BJ (cell line): ENCODE measurements around the gene ZSCAN30. TPM values are rescaled to one million over a fixed set of nuclear protein-coding genes. Genes with fewer than 3 reads are reported as not detected.

ENCODE experiments used
- CTCF ChIA-PET: fragments of 350-600 bp; formaldehyde crosslinking; extraction: SDS; loops from one replicate; lab custom pipeline; 2021; ENCODE audit warnings: antibody characterized with exemption, inconsistent platforms; lab: Yijun Ruan, JAX
- POLR2A ChIA-PET: fragments of 300-600 bp; sonication (Branson Sonifier 250); formaldehyde crosslinking; extraction: SDS; loops from one replicate; lab custom pipeline; 2021; ENCODE audit warnings: antibody characterized with exemption; lab: Charles Lee
- DNase-seq: peaks from one replicate; pipeline ENCODE4 v3.0.0-alpha.2; 2011; ENCODE audit warnings: low read depth
- H3K27me3 ChIP-seq: 2 replicates; pipeline ENCODE4 v1.6.0; 2011; ENCODE audit warnings: low read length; ENCODE audit not compliant: control insufficient read depth, insufficient read depth
- H3K36me3 ChIP-seq: 2 replicates; pipeline ENCODE4 v1.5.1; 2011; ENCODE audit warnings: low read length; ENCODE audit not compliant: control insufficient read depth, insufficient read depth
- H3K4me3 ChIP-seq: 2 replicates; pipeline ENCODE4 v1.5.1; 2011; ENCODE audit warnings: low read depth, mild to moderate bottlenecking, control low read depth, low read length
- CTCF ChIP-seq: IDR thresholded peaks from 2 replicates; pipeline ENCODE4 v1.5.1; 2011; ENCODE audit warnings: low read depth, mild to moderate bottlenecking, control low read depth, inconsistent platforms, low read length, moderate library complexity; ENCODE audit not compliant: insufficient read depth
- polyA plus RNA-seq: library from polyadenylated mRNA; depleted of rRNA; stranded (reverse); fragments of >200 nt; gene quantifications from 2 replicates; pipeline ENCODE4 v1.2.3, GENCODE V29; 2011; rRNA removed

ZSCAN30 gene
- polyA plus RNA-seq, 1 experiment = 7.5 TPM

GRCh38 chr18:35203067-35203466 lies 87.0 kb downstream of the ZSCAN30 start:
- ChIA-PET POLR2A (no interaction called here), CTCF (no interaction called here)
- Histone ChIP-seq H3K4me3 (no peak overlapping the region), H3K36me3 (no peaks in the 10 kb centered on the region), H3K27me3 (no peaks in the 10 kb centered on the region)
- no peak for DNase-seq
- no peak for TF ChIP-seq CTCF

GRCh38 chr18:35201256-35201931 lies 88.6 kb downstream of the ZSCAN30 start:
- ChIA-PET CTCF (no interaction called here), POLR2A (no interaction called here)
- Histone ChIP-seq H3K27me3 (no peaks in the 10 kb centered on the region), H3K4me3 (no peak overlapping the region), H3K36me3 (no peaks in the 10 kb centered on the region)
- no peak for DNase-seq
- TF ChIP-seq CTCF = no peak

Other genes with a start within 250 kb of the ZSCAN30 start
- gene MAPRE2, start 248.8 kb downstream of the ZSCAN30 start, polyA plus RNA-seq = 23.8 and 24.1 TPM in 2 replicates
- gene ZNF397, start 49.2 kb downstream of the ZSCAN30 start, polyA plus RNA-seq = 3.7 and 6.9 TPM in 2 replicates
- gene ZNF24, start 54.2 kb upstream of the ZSCAN30 start, polyA plus RNA-seq = 14.9 and 17.3 TPM in 2 replicates
- 0.60 and 0.86 TPM in 2 replicates for gene ZNF396, start 87.1 kb upstream of the ZSCAN30 start, polyA plus RNA-seq
- gene INO80C, start 207.7 kb upstream of the ZSCAN30 start, polyA plus RNA-seq = 8.3 and 9.2 TPM in 2 replicates